Effector memory CD4-positive, alpha-beta T cell (primary cell): ENCODE data around the gene IL17RE.
"Not testable (repeated sequence)": the region's sequence is repeated elsewhere in the genome, so short reads cannot be mapped to it uniquely, and the experiment has no call there.

Experiments used
- DNase-seq, 3 donors: peaks; one replicate each; pipeline ENCODE4 v3.0.0-alpha.2; 2020
- H3K27ac ChIP-seq: 2 replicates; pipeline ENCODE4 v1.7.0; 2013; ENCODE audit warnings: mild to moderate bottlenecking, low read length, moderate library complexity; ENCODE audit not compliant: insufficient read depth, poor library complexity, severe bottlenecking
- H3K27me3 ChIP-seq: replicated peaks from 2 replicates; pipeline ENCODE4 v1.7.0; 2013; ENCODE audit warnings: mild to moderate bottlenecking, low read length; ENCODE audit not compliant: insufficient read depth, control insufficient read depth, poor library complexity, severe bottlenecking
- H3K36me3 ChIP-seq: 2 replicates; pipeline ENCODE4 v1.7.0; 2013; ENCODE audit warnings: mild to moderate bottlenecking, low read length, moderate library complexity; ENCODE audit not compliant: control insufficient read depth, insufficient read depth
- H3K4me1 ChIP-seq: 2 replicates; pipeline ENCODE4 v1.7.0; 2013; ENCODE audit warnings: low read length, mild to moderate bottlenecking; ENCODE audit not compliant: control insufficient read depth, insufficient read depth, poor library complexity, severe bottlenecking
- H3K4me3 ChIP-seq: 2 replicates; pipeline ENCODE4 v1.7.0; 2013; ENCODE audit warnings: low read length, low read depth, mild to moderate bottlenecking; ENCODE audit not compliant: insufficient read depth, poor library complexity, severe bottlenecking
- H3K9me3 ChIP-seq: 2 replicates; pipeline ENCODE4 v1.7.0; 2013; ENCODE audit warnings: mild to moderate bottlenecking, low read length, moderate library complexity; ENCODE audit not compliant: control insufficient read depth
- total RNA-seq, 3 donors: gene quantifications; one replicate each; lab custom pipeline; 2026; lab: John Stamatoyannopoulos, UW

The IL17RE gene, protein sequence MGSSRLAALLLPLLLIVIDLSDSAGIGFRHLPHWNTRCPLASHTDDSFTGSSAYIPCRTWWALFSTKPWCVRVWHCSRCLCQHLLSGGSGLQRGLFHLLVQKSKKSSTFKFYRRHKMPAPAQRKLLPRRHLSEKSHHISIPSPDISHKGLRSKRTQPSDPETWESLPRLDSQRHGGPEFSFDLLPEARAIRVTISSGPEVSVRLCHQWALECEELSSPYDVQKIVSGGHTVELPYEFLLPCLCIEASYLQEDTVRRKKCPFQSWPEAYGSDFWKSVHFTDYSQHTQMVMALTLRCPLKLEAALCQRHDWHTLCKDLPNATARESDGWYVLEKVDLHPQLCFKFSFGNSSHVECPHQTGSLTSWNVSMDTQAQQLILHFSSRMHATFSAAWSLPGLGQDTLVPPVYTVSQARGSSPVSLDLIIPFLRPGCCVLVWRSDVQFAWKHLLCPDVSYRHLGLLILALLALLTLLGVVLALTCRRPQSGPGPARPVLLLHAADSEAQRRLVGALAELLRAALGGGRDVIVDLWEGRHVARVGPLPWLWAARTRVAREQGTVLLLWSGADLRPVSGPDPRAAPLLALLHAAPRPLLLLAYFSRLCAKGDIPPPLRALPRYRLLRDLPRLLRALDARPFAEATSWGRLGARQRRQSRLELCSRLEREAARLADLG
- total RNA-seq, result 6.4 to 15.0 (median 7.7) reads per million in 3 donors

DNA sequence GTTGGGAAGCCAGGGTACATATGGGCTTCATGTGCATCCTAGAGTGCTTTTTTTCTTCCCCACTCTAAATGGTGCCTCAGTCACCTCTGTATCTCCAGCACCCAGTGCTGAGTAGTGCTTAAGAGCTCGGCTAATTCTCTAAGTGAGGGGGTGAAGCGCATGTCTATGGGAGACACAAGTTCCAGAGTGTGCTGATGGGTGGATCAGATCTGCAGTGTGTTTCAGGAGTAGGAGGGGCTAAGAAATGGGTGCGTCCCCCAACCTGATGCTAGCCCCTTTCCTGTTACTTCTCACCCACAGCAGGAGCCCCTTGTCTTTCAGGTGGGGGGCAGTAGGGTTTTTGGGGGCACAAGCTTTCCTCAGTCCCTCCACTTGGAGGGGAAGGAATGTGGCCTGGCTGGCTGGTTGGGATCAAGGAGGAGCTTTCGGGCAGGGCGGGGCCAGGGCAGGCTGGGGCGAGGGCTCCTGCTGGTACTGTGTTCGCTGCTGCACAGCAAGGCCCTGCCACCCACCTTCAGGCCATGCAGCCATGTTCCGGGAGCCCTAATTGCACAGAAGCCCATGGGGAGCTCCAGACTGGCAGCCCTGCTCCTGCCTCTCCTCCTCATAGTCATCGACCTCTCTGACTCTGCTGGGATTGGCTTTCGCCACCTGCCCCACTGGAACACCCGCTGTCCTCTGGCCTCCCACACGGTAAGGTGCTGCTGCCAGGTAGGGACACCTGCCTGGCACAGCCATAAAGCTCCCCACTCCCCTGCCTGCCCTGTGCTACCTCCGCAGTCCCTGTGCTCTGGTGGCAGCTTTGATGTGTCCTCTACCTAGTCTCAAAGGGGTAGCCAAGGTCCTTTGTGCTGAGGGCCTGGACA lies at the start of gene IL17RE:
TSS of gene IL17RE (plus strand) at position 477 of the 866 bp plus-strand sequence. CDS start at position 562, 85 bp downstream.
- Histone ChIP-seq H3K4me3 (peak within 1 kb of the TSS; percentile 33), H3K4me1 (peaks cover 14% of the 10 kb centered on the region), H3K9me3 (no peaks in the 10 kb centered on the region), H3K27me3 (no peaks in the 10 kb centered on the region), H3K36me3 (no peaks in the 10 kb centered on the region), H3K27ac (peak within 1 kb of the TSS; percentile 12)
- DNase-seq, result no peak

DNA sequence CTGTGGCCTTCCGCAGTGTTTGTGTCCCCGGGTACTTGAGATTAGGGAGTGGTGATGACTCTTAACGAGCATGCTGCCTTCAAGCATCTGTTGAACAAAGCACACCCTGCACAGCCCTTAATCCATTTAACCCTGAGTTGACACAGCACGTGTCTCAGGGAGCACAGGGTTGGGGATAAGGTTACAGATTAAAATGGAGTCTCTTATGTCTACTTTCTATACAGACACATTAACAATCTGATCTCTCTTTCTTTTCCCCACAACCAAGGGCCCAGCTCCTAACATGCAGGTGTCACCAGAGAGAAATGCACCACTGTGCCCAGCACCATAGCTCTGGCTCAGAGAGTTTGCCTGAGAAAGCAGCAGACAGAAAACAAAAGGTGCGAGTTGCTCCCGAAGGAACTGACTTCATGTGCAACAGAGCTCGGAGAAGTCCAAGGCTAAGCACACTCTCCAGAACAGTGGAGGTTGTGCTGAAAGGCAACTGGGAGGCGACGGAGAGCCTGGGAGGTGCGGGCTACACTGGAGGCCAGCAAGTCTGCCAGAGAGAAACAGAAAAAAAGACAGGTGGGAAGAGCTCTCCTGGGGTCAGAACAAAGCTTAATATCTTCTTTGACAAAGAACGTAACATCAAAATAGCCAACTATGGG lies 48.2 kb upstream of the IL17RE start:
- H3K36me3 ChIP-seq, H3K9me3 ChIP-seq, H3K4me1 ChIP-seq, H3K27ac ChIP-seq, H3K4me3 ChIP-seq, DNase-seq, H3K27me3 ChIP-seq: not testable (repeated sequence)

DNA sequence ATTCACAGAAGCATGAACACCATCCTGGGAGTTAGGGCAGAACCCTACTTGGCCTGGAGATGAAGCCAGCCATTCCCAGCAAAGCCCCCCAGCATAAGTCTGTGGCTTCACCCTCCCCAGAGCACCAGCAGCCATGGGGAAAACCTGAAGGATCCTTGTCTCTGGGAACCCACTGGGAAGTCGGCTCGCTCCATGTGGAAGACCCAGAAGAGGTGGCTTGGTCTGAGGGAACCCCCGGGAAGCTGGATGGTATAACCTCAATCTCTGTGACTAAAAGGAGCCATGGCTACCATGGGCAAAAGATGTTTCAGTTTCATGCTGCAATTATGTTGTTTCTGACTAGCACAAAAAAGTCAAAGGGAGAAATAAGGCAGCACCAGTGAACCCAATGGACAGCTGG lies 47.1 kb upstream of the IL17RE start:
- Histone ChIP-seq H3K4me3 (no peak overlapping the region), H3K4me1 (no peaks in the 10 kb centered on the region), H3K27ac (no peak overlapping the region), H3K36me3 (no peaks in the 10 kb centered on the region), H3K9me3 (no peaks in the 10 kb centered on the region), H3K27me3 (no peaks in the 10 kb centered on the region)
- DNase-seq, result no peak

DNA sequence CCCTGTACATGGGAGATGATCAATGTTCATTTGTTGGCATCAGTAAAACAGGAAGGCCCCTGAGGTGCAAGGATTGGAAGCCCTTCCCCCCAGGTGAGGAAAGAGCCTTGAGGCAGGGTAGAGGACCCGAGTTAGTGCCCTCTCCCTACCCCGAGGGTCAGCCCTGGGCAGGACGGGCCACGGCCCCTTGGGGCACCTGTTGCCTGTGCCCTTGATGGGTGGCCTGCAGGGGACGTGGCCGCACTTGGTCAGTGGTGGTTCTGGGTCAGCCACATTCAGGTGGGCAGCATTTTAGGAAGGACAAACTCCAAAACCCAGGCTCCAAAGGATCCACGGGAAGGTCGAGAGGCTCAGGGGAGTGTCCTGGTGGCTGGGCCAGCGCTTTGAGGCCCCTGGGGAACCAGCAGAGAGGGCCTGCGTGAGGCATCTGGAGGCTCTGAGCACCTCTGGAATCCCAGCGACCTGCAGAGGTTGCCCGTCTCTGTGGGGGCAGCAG lies 43.1 kb upstream of the IL17RE start:
- H3K27ac ChIP-seq, result no peak overlapping the region
- peaks cover 6% of the 10 kb centered on the region for H3K4me1 ChIP-seq

DNA sequence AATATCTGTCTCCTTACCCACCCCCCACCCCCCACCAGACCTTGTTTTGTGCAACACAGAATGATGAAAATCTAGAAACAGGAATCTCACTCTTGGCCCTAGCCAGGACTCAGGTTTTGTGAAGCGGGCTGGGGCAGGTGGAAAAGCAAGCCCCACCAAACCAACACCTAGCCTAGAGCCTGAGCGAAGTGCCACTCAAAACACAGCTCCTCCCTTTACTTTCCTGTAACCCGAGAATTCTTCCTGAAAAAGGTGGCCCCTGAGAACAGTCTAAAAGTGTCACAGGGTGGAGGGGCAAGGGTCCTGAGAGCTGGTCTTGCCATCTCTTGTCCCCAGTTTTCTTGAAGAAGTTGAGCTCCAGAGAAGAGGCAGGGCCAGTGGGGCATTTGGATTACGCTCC lies 41.4 kb upstream of the IL17RE start:
- Histone ChIP-seq H3K4me1 (peaks cover 6% of the 10 kb centered on the region), H3K36me3 (no peaks in the 10 kb centered on the region), H3K9me3 (no peaks in the 10 kb centered on the region), H3K27me3 (peaks cover 9% of the 10 kb centered on the region), H3K27ac (no peak overlapping the region), H3K4me3 (no peak overlapping the region)
- DNase-seq, result no peak

More for the DNA sequence above, 43.1 kb upstream of the IL17RE start:
- Histone ChIP-seq H3K9me3 (no peaks in the 10 kb centered on the region), H3K4me3 (no peak overlapping the region), H3K27me3 (peaks cover 9% of the 10 kb centered on the region), H3K36me3 (no peaks in the 10 kb centered on the region)
- DNase-seq, result no peak

DNA sequence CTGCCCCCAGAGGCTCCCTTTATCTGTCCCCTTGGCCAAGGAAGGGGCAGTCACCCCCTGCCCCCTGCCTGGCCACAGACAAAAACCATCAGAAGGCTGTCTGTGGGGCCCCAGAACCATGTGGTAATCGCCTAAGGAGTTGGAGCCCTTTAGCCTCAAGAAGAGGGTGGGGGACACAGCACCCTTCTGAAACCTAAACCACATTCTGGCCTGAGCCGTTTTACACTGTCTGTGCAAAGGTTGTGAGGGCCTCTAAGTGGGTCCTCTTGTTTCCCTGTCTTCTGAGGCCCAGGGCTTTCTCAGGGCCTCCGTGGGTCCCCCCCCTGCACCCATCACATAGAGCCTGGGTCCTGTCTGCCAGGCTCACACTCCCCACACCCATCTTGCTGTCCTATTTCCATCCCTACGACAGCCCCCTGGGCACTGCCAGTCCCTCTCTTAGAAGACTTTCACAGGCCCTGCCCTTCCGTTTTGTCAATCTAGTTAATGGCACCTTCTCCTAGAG lies 41.0 kb upstream of the IL17RE start:
- Histone ChIP-seq H3K4me1 (peaks cover 6% of the 10 kb centered on the region), H3K27ac (no peak overlapping the region), H3K27me3 (peaks cover 9% of the 10 kb centered on the region), H3K9me3 (no peaks in the 10 kb centered on the region), H3K36me3 (no peaks in the 10 kb centered on the region), H3K4me3 (no peak overlapping the region)
- DNase-seq, result no peak

DNA sequence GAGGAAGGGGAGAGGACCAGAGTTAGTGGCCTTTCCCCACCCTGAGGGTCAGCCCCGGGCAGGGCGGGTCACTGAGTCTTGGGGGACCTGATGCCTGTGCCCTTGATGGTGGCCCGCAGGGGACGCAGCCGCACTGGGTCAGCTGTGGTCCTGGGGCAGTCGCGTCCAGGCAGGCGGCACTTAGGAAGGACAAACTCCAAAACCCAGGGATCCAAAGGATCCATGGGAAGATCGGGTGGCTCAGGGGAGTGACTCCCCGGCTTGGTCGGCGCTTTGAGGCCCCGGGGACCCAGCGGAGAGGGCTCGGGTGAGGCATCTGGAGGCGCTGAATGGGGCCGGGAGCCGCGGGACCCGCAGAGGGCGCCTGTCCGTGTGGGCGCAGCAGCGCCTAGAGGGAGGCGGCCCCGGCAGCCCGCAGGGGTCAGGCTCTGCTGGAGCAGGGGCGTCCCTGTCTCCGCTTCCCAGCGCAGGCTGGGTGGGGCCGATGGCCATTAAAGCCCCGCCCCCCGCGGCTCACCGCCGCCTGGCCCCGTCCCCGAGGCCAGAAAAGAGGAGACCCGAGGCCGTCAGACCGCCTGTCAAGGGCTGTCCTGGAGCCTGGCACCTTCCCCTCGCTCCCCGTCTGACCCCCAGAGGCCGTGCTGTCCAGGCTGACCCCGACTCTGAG lies 40.1 kb upstream of the IL17RE start:
- peaks cover 6% of the 10 kb centered on the region for H3K4me1 ChIP-seq
- H3K27me3 ChIP-seq, result peaks cover 9% of the 10 kb centered on the region
- no peaks in the 10 kb centered on the region for H3K36me3 ChIP-seq
- H3K9me3 ChIP-seq, result no peaks in the 10 kb centered on the region
- H3K27ac ChIP-seq, result no peak overlapping the region
- DNase-seq, result peak in 1 of 3 donors; percentile 5
- no peak overlapping the region for H3K4me3 ChIP-seq

DNA sequence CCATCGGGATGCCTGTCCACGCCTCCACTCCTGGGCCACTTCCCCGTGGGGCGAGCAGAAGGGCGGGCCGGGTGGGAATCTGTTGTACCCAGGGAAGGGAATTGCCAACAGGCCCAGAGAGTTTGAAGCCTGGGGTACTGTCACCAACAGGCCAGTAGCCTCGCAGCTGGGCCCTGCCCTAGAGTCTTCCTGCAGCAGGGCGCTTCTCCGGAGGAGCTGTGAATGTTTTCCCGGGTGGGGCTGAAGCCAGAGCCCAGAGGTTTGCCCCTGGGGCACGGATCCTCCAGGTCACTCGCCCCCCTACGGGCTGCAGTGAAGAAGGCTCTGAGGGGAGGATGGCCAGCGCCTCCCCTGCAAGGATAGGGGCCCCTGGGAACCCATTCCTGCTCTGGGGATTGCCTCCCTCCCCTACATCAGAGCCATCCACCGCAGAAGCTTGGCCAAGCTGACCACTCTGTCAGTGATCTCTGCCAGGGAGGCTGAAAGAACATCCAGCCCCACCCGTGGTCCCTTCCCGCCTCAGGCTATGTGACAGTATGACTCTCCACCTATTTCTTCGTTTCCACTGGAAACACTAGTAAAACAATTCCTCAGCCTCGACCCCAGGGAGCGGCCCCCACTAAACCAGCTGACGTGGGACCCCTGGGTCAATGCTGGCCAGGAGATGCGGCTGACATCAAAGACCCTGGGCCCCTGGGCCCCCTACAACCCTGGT lies 39.4 kb upstream of the IL17RE start:
- no peak overlapping the region for H3K27ac ChIP-seq
- no peak for DNase-seq
- peaks cover 6% of the 10 kb centered on the region for H3K4me1 ChIP-seq
- no peak overlapping the region for H3K4me3 ChIP-seq
- H3K9me3 ChIP-seq, result no peaks in the 10 kb centered on the region
- peaks cover 9% of the 10 kb centered on the region for H3K27me3 ChIP-seq
- H3K36me3 ChIP-seq, result no peaks in the 10 kb centered on the region
